Thymus (tissue), 11 donors: ENCODE data around the gene INPP5A. TPM values are rescaled to one million over a fixed set of nuclear protein-coding genes. Genes with fewer than 3 reads are reported as not detected.

Source experiments
- DNase-seq, 9 donors: peaks; one replicate each; pipeline ENCODE4 v3.0.0-alpha.2; 2013; ENCODE audit warnings: low spot score in 9 of 9, low read depth in 6 of 9, missing footprints in 1 of 9
- H3K27ac ChIP-seq, 2 donors: one replicate each; pipeline ENCODE4 v1.5.1; 2013; ENCODE audit warnings: control low read depth in 1 of 2, low read depth in 1 of 2, low read length in 1 of 2, mild to moderate bottlenecking in 1 of 2, moderate library complexity in 1 of 2
- H3K27me3 ChIP-seq, 2 donors: one replicate each; pipeline ENCODE4 v1.5.1; 2013; ENCODE audit warnings: low read length in 1 of 2; ENCODE audit not compliant: control insufficient read depth in 2 of 2, insufficient read depth in 1 of 2
- H3K36me3 ChIP-seq, 2 donors: one replicate each; pipeline ENCODE4 v1.5.1; 2013; ENCODE audit warnings: low read length in 1 of 2, mild to moderate bottlenecking in 1 of 2, moderate library complexity in 1 of 2; ENCODE audit not compliant: control insufficient read depth in 2 of 2, insufficient read depth in 2 of 2
- H3K4me1 ChIP-seq, 2 donors: one replicate each; pipeline ENCODE4 v1.5.1; 2013; ENCODE audit warnings: low read length in 2 of 2; ENCODE audit not compliant: control insufficient read depth in 2 of 2, insufficient read depth in 2 of 2
- H3K4me3 ChIP-seq, 2 donors: one replicate each; pipeline ENCODE4 v1.5.1; 2013; ENCODE audit warnings: low read length in 2 of 2, control low read depth in 1 of 2, mild to moderate bottlenecking in 1 of 2
- H3K9me3 ChIP-seq, 2 donors: one replicate each; pipeline ENCODE4 v1.5.1; 2013; ENCODE audit warnings: low read length in 1 of 2, mild to moderate bottlenecking in 1 of 2; ENCODE audit not compliant: control insufficient read depth in 2 of 2, insufficient read depth in 1 of 2
- WGBS: extraction: QIAGEN DNeasy Blood & Tissue Kit; methylation state at CpG from one replicate; pipeline ENCODE4 v1.1.7; 2013; 5-methylcytosine and 5-hydroxymethylcytosine counted together
- polyA plus RNA-seq: library from polyadenylated mRNA; stranded (reverse); fragments of 200-250 nt; gene quantifications from one replicate; pipeline ENCODE4 v1.2.3, GENCODE V29; 2013
- total RNA-seq: library from RNA; stranded (reverse); fragments of 120-200 nt; gene quantifications from one replicate; pipeline ENCODE4 v1.2.4, GENCODE V29; 2013
- donor health status: healthy.

Gene INPP5A
- total and polyA plus RNA-seq, 2 donors: 11.0 to 14.6 TPM

DNA sequence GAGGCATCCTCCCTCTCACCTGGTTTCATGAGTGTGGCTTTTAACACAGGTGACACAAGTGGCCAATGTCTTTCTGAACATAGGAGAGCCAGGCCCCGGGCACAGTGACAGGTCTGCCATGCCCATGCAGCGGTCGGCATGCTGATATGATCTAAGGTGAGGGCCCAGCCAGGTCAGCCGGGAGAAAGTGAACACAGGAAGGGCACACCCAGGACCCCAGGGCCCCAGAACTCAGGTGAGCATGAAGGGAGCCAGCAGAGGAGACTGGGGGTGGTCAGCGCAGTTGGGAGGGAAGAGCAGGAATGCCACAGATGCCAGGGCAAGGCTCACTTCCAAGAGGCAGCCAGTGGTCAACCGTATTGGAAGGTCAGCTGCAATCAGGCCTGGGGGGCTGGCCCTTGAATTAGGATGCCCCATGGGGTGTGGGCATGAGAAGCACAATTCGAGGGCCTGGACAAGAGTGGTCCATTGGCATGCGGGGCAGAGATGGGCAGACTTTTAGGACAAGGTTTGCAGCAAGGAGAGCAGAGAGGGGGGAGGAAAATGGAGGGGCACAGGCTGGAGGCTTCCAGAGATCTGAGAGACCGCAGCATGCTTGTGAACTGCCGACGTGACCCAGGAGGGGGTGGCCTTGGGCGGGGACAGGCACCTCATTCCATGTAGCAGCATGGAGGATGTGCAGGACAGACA lies 3.9 kb upstream of the INPP5A start:
- Histone ChIP-seq H3K4me3 (no peak overlapping the region), H3K9me3 (peaks cover 0 to 4% of the 10 kb centered on the region in 2 donors), H3K4me1 (peaks cover 13 to 19% of the 10 kb centered on the region in 2 donors), H3K27me3 (no peaks in the 10 kb centered on the region), H3K27ac (no peak overlapping the region), H3K36me3 (no peaks in the 10 kb centered on the region)
- 96% methylated on average over 12 of the region's 12 CpGs for WGBS
- no peak for DNase-seq

DNA sequence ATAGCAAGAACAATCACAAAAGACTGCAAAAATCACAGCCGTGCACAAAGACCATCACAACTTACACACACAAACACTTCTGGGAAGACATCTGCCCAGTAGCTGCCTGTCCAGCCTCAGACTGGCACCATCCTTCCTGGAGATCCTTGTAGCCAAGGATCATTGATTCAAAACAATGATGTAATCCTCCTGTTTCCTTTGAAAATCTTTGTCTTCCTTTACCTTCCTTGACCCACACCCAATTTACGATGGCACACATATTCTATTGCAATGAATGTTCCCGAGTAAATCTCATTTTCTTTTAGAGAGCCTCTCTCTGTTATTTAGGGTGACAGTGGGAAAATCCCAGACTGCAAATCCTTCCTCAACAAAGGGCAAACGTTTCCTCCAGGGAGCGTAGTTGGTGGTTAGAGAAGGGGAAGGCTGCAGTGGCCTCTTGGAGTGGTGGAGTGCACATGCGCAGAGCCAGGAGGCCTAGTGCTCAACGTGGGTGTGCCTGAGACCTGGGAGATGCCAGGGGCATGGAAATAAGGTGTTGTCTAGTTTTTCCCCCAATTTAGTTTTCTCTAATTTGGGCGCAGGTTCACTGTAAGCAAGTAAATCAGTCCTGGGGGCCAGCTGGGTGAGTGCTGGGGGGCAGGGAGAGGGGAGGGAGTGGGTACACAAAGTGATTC lies 3.1 kb upstream of the INPP5A start:
- no peak overlapping the region for H3K27ac ChIP-seq
- H3K9me3 ChIP-seq: peaks cover 0 to 4% of the 10 kb centered on the region in 2 donors
- WGBS: 91% methylated on average over 8 of the region's 8 CpGs
- H3K36me3 ChIP-seq: no peaks in the 10 kb centered on the region
- no peak overlapping the region for H3K4me3 ChIP-seq
- peaks cover 21 to 27% of the 10 kb centered on the region in 2 donors for H3K4me1 ChIP-seq
- no peaks in the 10 kb centered on the region for H3K27me3 ChIP-seq
- no peak for DNase-seq

GRCh38 chr10:132535065-132535651 lies 2.4 kb upstream of the INPP5A start:
- H3K4me1 ChIP-seq: peaks cover 26 to 32% of the 10 kb centered on the region in 2 donors
- H3K9me3 ChIP-seq: peaks cover 0 to 4% of the 10 kb centered on the region in 2 donors
- WGBS: 97% methylated on average over 18 of the region's 18 CpGs
- no peaks in the 10 kb centered on the region for H3K36me3 ChIP-seq
- H3K27ac ChIP-seq: no peak overlapping the region
- no peak for DNase-seq
- no peaks in the 10 kb centered on the region for H3K27me3 ChIP-seq
- H3K4me3 ChIP-seq: no peak overlapping the region

DNA sequence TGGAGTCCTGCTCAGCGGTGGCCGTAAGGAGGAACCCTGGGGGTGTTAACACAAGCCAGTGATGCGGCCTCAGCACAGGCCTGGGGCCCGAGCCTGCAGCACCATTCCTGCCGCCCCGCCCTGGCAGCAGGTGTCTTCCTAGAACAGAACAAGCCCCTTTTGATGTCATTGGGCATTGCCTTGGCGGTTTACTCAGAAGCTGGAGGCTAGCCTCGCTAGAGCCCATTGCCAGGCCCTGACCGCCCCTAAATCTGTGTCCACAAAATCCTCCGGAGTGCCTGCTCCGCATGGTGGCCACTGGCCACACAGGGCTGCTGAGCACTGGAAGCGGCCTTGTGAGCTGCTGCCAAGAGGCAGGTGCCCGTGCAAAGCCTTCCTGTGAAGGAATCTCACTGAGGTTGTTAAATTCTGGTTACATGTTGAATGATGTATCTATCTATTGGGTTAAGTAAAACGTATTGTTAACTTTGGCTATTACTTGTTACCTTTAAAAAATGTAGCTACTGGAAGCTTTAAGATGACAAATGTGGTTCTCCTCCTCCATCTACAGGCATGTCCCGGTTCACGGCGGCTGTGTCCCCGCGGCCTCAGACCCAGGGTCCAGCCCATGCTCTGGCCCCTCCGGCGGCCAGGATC lies 1.2 kb upstream of the INPP5A start:
- WGBS: 55% methylated on average over 21 of the region's 21 CpGs
- Histone ChIP-seq H3K4me3 (peak overlapping the region; percentile 49 to 81), H3K4me1 (peaks cover 33 to 44% of the 10 kb centered on the region in 2 donors), H3K9me3 (peaks cover 0 to under 1% of the 10 kb centered on the region in 2 donors), H3K36me3 (no peaks in the 10 kb centered on the region), H3K27ac (no peak overlapping the region), H3K27me3 (no peaks in the 10 kb centered on the region)
- peak in 1 of 9 donors; percentile 46 for DNase-seq

GRCh38 chr10:132536877-132537683 lies 507 bp upstream of the INPP5A start:
- H3K36me3 ChIP-seq: no peaks in the 10 kb centered on the region
- DNase-seq: peak; percentile 93 to 100 (median 99)
- H3K9me3 ChIP-seq: no peaks in the 10 kb centered on the region
- peaks cover 38 to 51% of the 10 kb centered on the region in 2 donors for H3K4me1 ChIP-seq
- under 1% methylated on average over 102 of the region's 102 CpGs for WGBS
- H3K27me3 ChIP-seq: no peaks in the 10 kb centered on the region
- H3K4me3 ChIP-seq: peak overlapping the region; percentile 49 to 81
- peak overlapping the region in 1 of 2 donors; percentile 53 for H3K27ac ChIP-seq

GRCh38 chr10:132538031-132538789 lies 623 bp downstream of the INPP5A start:
- H3K36me3 ChIP-seq: peaks cover 1 to 2% of the 10 kb centered on the region in 2 donors
- no peaks in the 10 kb centered on the region for H3K9me3 ChIP-seq
- H3K4me1 ChIP-seq: peaks cover 38 to 62% of the 10 kb centered on the region in 2 donors
- no peak for DNase-seq
- WGBS: 11% methylated on average over 42 of the region's 42 CpGs
- peak overlapping the region; percentile 71 to 81 for H3K4me3 ChIP-seq
- no peaks in the 10 kb centered on the region for H3K27me3 ChIP-seq
- peak overlapping the region in 1 of 2 donors; percentile 26 for H3K27ac ChIP-seq

- WGBS: 80% methylated on average over 2 of the region's 2 CpGs
- H3K4me3 ChIP-seq: peak overlapping the region; percentile 71 to 81
- H3K4me1 ChIP-seq: peaks cover 39 to 69% of the 10 kb centered on the region in 2 donors
- H3K27me3 ChIP-seq: no peaks in the 10 kb centered on the region
- H3K9me3 ChIP-seq: peaks cover 0 to 2% of the 10 kb centered on the region in 2 donors
- H3K27ac ChIP-seq: peak overlapping the region; percentile 68
- peaks cover 2 to 3% of the 10 kb centered on the region in 2 donors for H3K36me3 ChIP-seq
- DNase-seq: no peak
These were observed 1.3 kb downstream of the INPP5A start for GRCh38 chr10:132538790-132539421.
